ENCODE data around the gene PYGO1. TPM values are rescaled to one million over a fixed set of nuclear protein-coding genes. Genes with fewer than 3 reads are reported as not detected.

Gene PYGO1
- total and polyA plus RNA-seq, 2 donors from 2014 or later, result 0.49 to 3.7 TPM

GRCh38 chr15:55522742-55523450, 65.2 kb downstream of the PYGO1 start:
- intact Hi-C loops (cut with DNase I), result no loop called here
- TF ChIP-seq, protein P1, sequence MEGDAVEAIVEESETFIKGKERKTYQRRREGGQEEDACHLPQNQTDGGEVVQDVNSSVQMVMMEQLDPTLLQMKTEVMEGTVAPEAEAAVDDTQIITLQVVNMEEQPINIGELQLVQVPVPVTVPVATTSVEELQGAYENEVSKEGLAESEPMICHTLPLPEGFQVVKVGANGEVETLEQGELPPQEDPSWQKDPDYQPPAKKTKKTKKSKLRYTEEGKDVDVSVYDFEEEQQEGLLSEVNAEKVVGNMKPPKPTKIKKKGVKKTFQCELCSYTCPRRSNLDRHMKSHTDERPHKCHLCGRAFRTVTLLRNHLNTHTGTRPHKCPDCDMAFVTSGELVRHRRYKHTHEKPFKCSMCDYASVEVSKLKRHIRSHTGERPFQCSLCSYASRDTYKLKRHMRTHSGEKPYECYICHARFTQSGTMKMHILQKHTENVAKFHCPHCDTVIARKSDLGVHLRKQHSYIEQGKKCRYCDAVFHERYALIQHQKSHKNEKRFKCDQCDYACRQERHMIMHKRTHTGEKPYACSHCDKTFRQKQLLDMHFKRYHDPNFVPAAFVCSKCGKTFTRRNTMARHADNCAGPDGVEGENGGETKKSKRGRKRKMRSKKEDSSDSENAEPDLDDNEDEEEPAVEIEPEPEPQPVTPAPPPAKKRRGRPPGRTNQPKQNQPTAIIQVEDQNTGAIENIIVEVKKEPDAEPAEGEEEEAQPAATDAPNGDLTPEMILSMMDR (IDR thresholded peaks at IDR 0.05; ENCODE audit: borderline replicate concordance, extremely low read depth, insufficient read depth), result no peak
- DNase-seq (no peak), FAIRE-seq (no peak)
- H3K9ac ChIP-seq (ENCODE audit: low read length in 3 of 3), result no peak overlapping the region
- H3K27me3 ChIP-seq (ENCODE audit: control insufficient read depth, insufficient read depth, low read length), result no peaks in the 10 kb centered on the region
- H3K9me3 ChIP-seq (ENCODE audit: control insufficient read depth in 2 of 3, insufficient read depth in 1 of 3, low read length in 3 of 3), result no peaks in the 10 kb centered on the region
- no peak overlapping the region for H3K4me3 ChIP-seq (ENCODE audit: low read length in 3 of 3)
- no peak overlapping the region for H3K27ac ChIP-seq (ENCODE audit: low read depth in 2 of 2, low read length in 2 of 2)
- H3K36me3 ChIP-seq (ENCODE audit: control insufficient read depth in 2 of 3, insufficient read depth in 3 of 3, low read length in 3 of 3), result no peaks in the 10 kb centered on the region
- no peaks in the 10 kb centered on the region for H3K4me1 ChIP-seq (ENCODE audit: control insufficient read depth in 2 of 3, insufficient read depth in 2 of 3, low read depth in 1 of 3, low read length in 3 of 3)

GRCh38 chr15:55518641-55519040, 69.5 kb downstream of the PYGO1 start:
- H3K9ac ChIP-seq (ENCODE audit: low read length in 3 of 3), result no peak overlapping the region
- no peak overlapping the region for H3K4me3 ChIP-seq (ENCODE audit: low read length in 3 of 3)
- FAIRE-seq (no peak), DNase-seq (no peak)
- intact Hi-C loops (cut with DNase I), result no loop called here
- no peak overlapping the region for H3K27ac ChIP-seq (ENCODE audit: low read depth in 2 of 2, low read length in 2 of 2)
- no peaks in the 10 kb centered on the region for H3K4me1 ChIP-seq (ENCODE audit: control insufficient read depth in 2 of 3, insufficient read depth in 2 of 3, low read depth in 1 of 3, low read length in 3 of 3)
- no peaks in the 10 kb centered on the region for H3K36me3 ChIP-seq (ENCODE audit: control insufficient read depth in 2 of 3, insufficient read depth in 3 of 3, low read length in 3 of 3)
- H3K27me3 ChIP-seq (ENCODE audit: control insufficient read depth, insufficient read depth, low read length), result no peaks in the 10 kb centered on the region
- no peaks in the 10 kb centered on the region for H3K9me3 ChIP-seq (ENCODE audit: control insufficient read depth in 2 of 3, insufficient read depth in 1 of 3, low read length in 3 of 3)
- TF ChIP-seq, protein P1 (IDR thresholded peaks at IDR 0.05; ENCODE audit: borderline replicate concordance, extremely low read depth, insufficient read depth), result no peak

DNA sequence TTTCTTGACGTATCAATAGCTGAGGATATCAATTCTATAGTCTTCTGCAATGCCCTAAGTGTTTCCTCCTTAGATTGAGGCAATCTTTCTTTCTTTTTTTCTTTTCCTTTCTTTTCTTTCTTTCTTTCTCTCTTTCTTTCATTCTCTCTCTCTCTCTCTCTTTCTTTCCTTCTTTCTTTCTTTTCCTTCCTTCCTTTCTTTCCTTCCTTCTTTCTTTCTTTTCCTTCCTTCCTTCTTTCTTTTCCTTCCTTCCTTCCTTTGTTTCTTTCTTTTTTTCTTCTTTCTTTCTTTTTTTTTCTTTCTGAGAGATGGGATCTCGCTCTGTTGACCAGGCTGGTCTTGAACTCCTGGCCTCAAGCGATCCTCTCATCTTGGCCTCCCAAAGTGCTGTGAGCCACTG, 70.1 kb downstream of the PYGO1 start:
- FAIRE-seq, result no peak

More for the DNA sequence above, 70.1 kb downstream of the PYGO1 start:
- Histone ChIP-seq H3K27me3 (ENCODE audit: control insufficient read depth, insufficient read depth, low read length) (no peaks in the 10 kb centered on the region), H3K27ac (ENCODE audit: low read depth in 2 of 2, low read length in 2 of 2) (no peak overlapping the region), H3K36me3 (ENCODE audit: control insufficient read depth in 2 of 3, insufficient read depth in 3 of 3, low read length in 3 of 3) (no peaks in the 10 kb centered on the region), H3K4me1 (ENCODE audit: control insufficient read depth in 2 of 3, insufficient read depth in 2 of 3, low read depth in 1 of 3, low read length in 3 of 3) (no peaks in the 10 kb centered on the region), H3K9ac (ENCODE audit: low read length in 3 of 3) (no peak overlapping the region), H3K4me3 (ENCODE audit: low read length in 3 of 3) (no peak overlapping the region), H3K9me3 (ENCODE audit: control insufficient read depth in 2 of 3, insufficient read depth in 1 of 3, low read length in 3 of 3) (no peaks in the 10 kb centered on the region)
- intact Hi-C loops (cut with DNase I), result no loop called here
- no peak for DNase-seq
- TF ChIP-seq, protein P1 (IDR thresholded peaks at IDR 0.05; ENCODE audit: borderline replicate concordance, extremely low read depth, insufficient read depth), result no peak

All from kidney (tissue), 14 donors.